HG03064 (cell line): ENCODE results near the gene PIK3AP1.

Experiments
- ATAC-seq: cut with Tn5 transposase; IDR thresholded peaks from one replicate; pipeline ENCODE4 v1.9.1; 2021; ENCODE audit warnings: low read depth; ENCODE audit not compliant: unreplicated experiment

The PIK3AP1 gene

GRCh38 chr10:96724621-96725020 is 4.3 kb upstream of the PIK3AP1 start:
- ATAC-seq, result no peak

GRCh38 chr10:96721207-96721572 is 876 bp upstream of the PIK3AP1 start:
- ATAC-seq, result no peak

GRCh38 chr10:96719850-96720421 is 378 bp downstream of the PIK3AP1 start:
- peak; percentile 38 for ATAC-seq

GRCh38 chr10:96719200-96719599 is 1.1 kb downstream of the PIK3AP1 start:
- ATAC-seq, result no peak

GRCh38 chr10:96718304-96718990 is 1.9 kb downstream of the PIK3AP1 start:
- ATAC-seq, result no peak

- ATAC-seq, result no peak
These were observed 3.9 kb downstream of the PIK3AP1 start for GRCh38 chr10:96716390-96716789.

- ATAC-seq, result no peak
These were observed 5.5 kb downstream of the PIK3AP1 start for GRCh38 chr10:96714746-96715255.

- no peak for ATAC-seq
These were observed 6.2 kb downstream of the PIK3AP1 start for GRCh38 chr10:96714031-96714590.

GRCh38 chr10:96712662-96713271 is 7.5 kb downstream of the PIK3AP1 start:
- ATAC-seq, result no peak

- ATAC-seq, result no peak
These were observed 9.1 kb downstream of the PIK3AP1 start for GRCh38 chr10:96711048-96711728.

- no peak for ATAC-seq
These were observed 10.8 kb downstream of the PIK3AP1 start for GRCh38 chr10:96709525-96709924.

- no peak for ATAC-seq
These were observed 11.3 kb downstream of the PIK3AP1 start for GRCh38 chr10:96708996-96709395.

GRCh38 chr10:96708456-96708855 is 11.9 kb downstream of the PIK3AP1 start:
- ATAC-seq, result no peak

GRCh38 chr10:96706331-96706853 is 13.9 kb downstream of the PIK3AP1 start:
- no peak for ATAC-seq

- ATAC-seq, result no peak
These were observed 15.2 kb downstream of the PIK3AP1 start for GRCh38 chr10:96705134-96705533.

GRCh38 chr10:96704563-96704962 is 15.8 kb downstream of the PIK3AP1 start:
- ATAC-seq, result no peak

GRCh38 chr10:96703358-96703757 is 17.0 kb downstream of the PIK3AP1 start:
- ATAC-seq, result no peak

GRCh38 chr10:96701265-96701664 is 19.0 kb downstream of the PIK3AP1 start:
- ATAC-seq, result no peak

GRCh38 chr10:96700374-96701099 is 19.8 kb downstream of the PIK3AP1 start:
- ATAC-seq, result peak; percentile 52

GRCh38 chr10:96699613-96700012 is 20.7 kb downstream of the PIK3AP1 start:
- ATAC-seq, result no peak
